ENCODE measurements around the gene CPB2.

Gene CPB2

GRCh38 chr13:46101002-46101401 lies 3.8 kb downstream of the CPB2 start:
- H3K4me1 ChIP-seq = peaks cover 4% of the 10 kb centered on the region; the same call in 1 of the 2 replicates
- no peaks in the 10 kb centered on the region for H3K36me3 ChIP-seq (replicated peaks)
- no peak overlapping the region for H3K4me3 ChIP-seq
- H3K27me3 ChIP-seq (ENCODE audit: low read depth) = peaks cover 6% of the 10 kb centered on the region; the same call in 1 of the 2 replicates
- no peak for DNase-seq (ENCODE audit: low spot score in 2 of 2)
- in situ Hi-C loops (cut with MboI; ENCODE audit: low sequenced_read_pairs) = no loop called here
- no peaks in the 10 kb centered on the region for H3K9me3 ChIP-seq

- in situ Hi-C loops (cut with MboI; ENCODE audit: low sequenced_read_pairs) = no loop called here
- no peaks in the 10 kb centered on the region for H3K9me3 ChIP-seq
These were observed 4.5 kb downstream of the CPB2 start for GRCh38 chr13:46100191-46100815.

GRCh38 chr13:46097663-46098062 lies 7.2 kb downstream of the CPB2 start:
- H3K4me3 ChIP-seq = no peak overlapping the region
- peaks cover 8% of the 10 kb centered on the region; the same call in 1 of the 2 replicates for H3K27me3 ChIP-seq (ENCODE audit: low read depth)
- DNase-seq (ENCODE audit: low spot score in 2 of 2) = no peak
- H3K4me1 ChIP-seq = peaks cover 4% of the 10 kb centered on the region; the same call in 1 of the 2 replicates
- no peaks in the 10 kb centered on the region for H3K36me3 ChIP-seq (replicated peaks)
- no peaks in the 10 kb centered on the region for H3K9me3 ChIP-seq
- in situ Hi-C loops (cut with MboI; ENCODE audit: low sequenced_read_pairs) = no loop called here

More at GRCh38 chr13:46100191-46100815, 4.5 kb downstream of the CPB2 start:
- H3K4me3 ChIP-seq = no peak overlapping the region
- no peak for DNase-seq (ENCODE audit: low spot score in 2 of 2)
- H3K4me1 ChIP-seq = peaks cover 4% of the 10 kb centered on the region; the same call in 1 of the 2 replicates
- H3K36me3 ChIP-seq (replicated peaks) = no peaks in the 10 kb centered on the region
- H3K27me3 ChIP-seq (ENCODE audit: low read depth) = peaks cover 6% of the 10 kb centered on the region; the same call in 1 of the 2 replicates

GRCh38 chr13:46097015-46097414 lies 7.8 kb downstream of the CPB2 start:
- no peaks in the 10 kb centered on the region for H3K36me3 ChIP-seq (replicated peaks)
- peaks cover 13% of the 10 kb centered on the region; the same call in 1 of the 2 replicates for H3K27me3 ChIP-seq (ENCODE audit: low read depth)
- in situ Hi-C loops (cut with MboI; ENCODE audit: low sequenced_read_pairs) = no loop called here
- no peak overlapping the region for H3K4me3 ChIP-seq
- H3K4me1 ChIP-seq = peaks cover 2% of the 10 kb centered on the region; the same call in 1 of the 2 replicates
- DNase-seq (ENCODE audit: low spot score in 2 of 2) = no peak
- H3K9me3 ChIP-seq = no peaks in the 10 kb centered on the region

- peaks cover 13% of the 10 kb centered on the region; the same call in 1 of the 2 replicates for H3K27me3 ChIP-seq (ENCODE audit: low read depth)
- H3K36me3 ChIP-seq (replicated peaks) = no peaks in the 10 kb centered on the region
- in situ Hi-C loops (cut with MboI; ENCODE audit: low sequenced_read_pairs) = no loop called here
- H3K4me3 ChIP-seq = no peak overlapping the region
- no peak for DNase-seq (ENCODE audit: low spot score in 2 of 2)
- no peaks in the 10 kb centered on the region for H3K4me1 ChIP-seq
- H3K9me3 ChIP-seq = no peaks in the 10 kb centered on the region
These were observed 10.4 kb downstream of the CPB2 start for GRCh38 chr13:46094478-46094877.

- peaks cover 5% of the 10 kb centered on the region; the same call in 1 of the 2 replicates for H3K27me3 ChIP-seq (ENCODE audit: low read depth)
- no peaks in the 10 kb centered on the region for H3K9me3 ChIP-seq
- no peaks in the 10 kb centered on the region for H3K4me1 ChIP-seq
- no peak overlapping the region for H3K4me3 ChIP-seq
- no peaks in the 10 kb centered on the region for H3K36me3 ChIP-seq (replicated peaks)
- DNase-seq (ENCODE audit: low spot score in 2 of 2) = no peak
- in situ Hi-C loops (cut with MboI; ENCODE audit: low sequenced_read_pairs) = no loop called here
These were observed 15.8 kb downstream of the CPB2 start for GRCh38 chr13:46088821-46089562.

- H3K27me3 ChIP-seq (ENCODE audit: low read depth) = peaks cover 5% of the 10 kb centered on the region; the same call in 1 of the 2 replicates
- no peaks in the 10 kb centered on the region for H3K36me3 ChIP-seq (replicated peaks)
- no peak overlapping the region for H3K4me3 ChIP-seq
- in situ Hi-C loops (cut with MboI; ENCODE audit: low sequenced_read_pairs) = no loop called here
- H3K9me3 ChIP-seq = no peaks in the 10 kb centered on the region
- DNase-seq (ENCODE audit: low spot score in 2 of 2) = no peak
- H3K4me1 ChIP-seq = no peaks in the 10 kb centered on the region
These were observed 17.4 kb downstream of the CPB2 start for GRCh38 chr13:46087481-46087880.

- H3K4me1 ChIP-seq = no peaks in the 10 kb centered on the region
- in situ Hi-C loops (cut with MboI; ENCODE audit: low sequenced_read_pairs) = no loop called here
- DNase-seq (ENCODE audit: low spot score in 2 of 2) = no peak
- no peaks in the 10 kb centered on the region for H3K36me3 ChIP-seq (replicated peaks)
- H3K9me3 ChIP-seq = no peaks in the 10 kb centered on the region
- no peak overlapping the region for H3K4me3 ChIP-seq
- no peaks in the 10 kb centered on the region; the same call in none of the 2 replicates for H3K27me3 ChIP-seq (ENCODE audit: low read depth)
These were observed 17.8 kb downstream of the CPB2 start for GRCh38 chr13:46086985-46087384.

- Histone ChIP-seq H3K4me1 (no peaks in the 10 kb centered on the region), H3K4me3 (no peak overlapping the region), H3K27me3 (ENCODE audit: low read depth) (no peaks in the 10 kb centered on the region; the same call in 1 of the 2 replicates), H3K36me3 (replicated peaks) (no peaks in the 10 kb centered on the region), H3K9me3 (no peaks in the 10 kb centered on the region)
- in situ Hi-C loops (cut with MboI; ENCODE audit: low sequenced_read_pairs) = no loop called here
- DNase-seq (ENCODE audit: low spot score in 2 of 2) = no peak
These were observed 18.4 kb downstream of the CPB2 start for GRCh38 chr13:46086421-46086922.

- Histone ChIP-seq H3K4me3 (no peak overlapping the region), H3K36me3 (replicated peaks) (no peaks in the 10 kb centered on the region), H3K27me3 (ENCODE audit: low read depth) (no peaks in the 10 kb centered on the region; the same call in 1 of the 2 replicates), H3K9me3 (no peaks in the 10 kb centered on the region), H3K4me1 (no peaks in the 10 kb centered on the region)
- in situ Hi-C loops (cut with MboI; ENCODE audit: low sequenced_read_pairs) = no loop called here
- no peak for DNase-seq (ENCODE audit: low spot score in 2 of 2)
These were observed 19.1 kb downstream of the CPB2 start for GRCh38 chr13:46085737-46086136.

GRCh38 chr13:46082324-46082723 lies 22.5 kb downstream of the CPB2 start:
- no peaks in the 10 kb centered on the region for H3K4me1 ChIP-seq
- in situ Hi-C loops (cut with MboI; ENCODE audit: low sequenced_read_pairs) = no loop called here
- no peaks in the 10 kb centered on the region for H3K9me3 ChIP-seq
- no peak overlapping the region for H3K4me3 ChIP-seq
- H3K36me3 ChIP-seq (replicated peaks) = no peaks in the 10 kb centered on the region
- H3K27me3 ChIP-seq (ENCODE audit: low read depth) = peaks cover 3% of the 10 kb centered on the region
- DNase-seq (ENCODE audit: low spot score in 2 of 2) = no peak

- Histone ChIP-seq H3K9me3 (no peaks in the 10 kb centered on the region), H3K4me1 (no peaks in the 10 kb centered on the region), H3K36me3 (replicated peaks) (no peaks in the 10 kb centered on the region), H3K27me3 (ENCODE audit: low read depth) (peaks cover 3% of the 10 kb centered on the region), H3K4me3 (no peak overlapping the region)
- in situ Hi-C loops (cut with MboI; ENCODE audit: low sequenced_read_pairs) = no loop called here
- no peak for DNase-seq (ENCODE audit: low spot score in 2 of 2)
These were observed 25.1 kb downstream of the CPB2 start for GRCh38 chr13:46079770-46080169.

GRCh38 chr13:46077265-46077664 lies 27.6 kb downstream of the CPB2 start:
- Histone ChIP-seq H3K4me3 (no peak overlapping the region), H3K4me1 (no peaks in the 10 kb centered on the region), H3K36me3 (replicated peaks) (no peaks in the 10 kb centered on the region), H3K9me3 (no peaks in the 10 kb centered on the region), H3K27me3 (ENCODE audit: low read depth) (peaks cover 3% of the 10 kb centered on the region)
- in situ Hi-C loops (cut with MboI; ENCODE audit: low sequenced_read_pairs) = no loop called here
- no peak for DNase-seq (ENCODE audit: low spot score in 2 of 2)

- peaks cover 3% of the 10 kb centered on the region for H3K27me3 ChIP-seq (ENCODE audit: low read depth)
- H3K4me1 ChIP-seq = no peaks in the 10 kb centered on the region
- in situ Hi-C loops (cut with MboI; ENCODE audit: low sequenced_read_pairs) = no loop called here
- no peaks in the 10 kb centered on the region for H3K36me3 ChIP-seq (replicated peaks)
- no peaks in the 10 kb centered on the region for H3K9me3 ChIP-seq
- DNase-seq (ENCODE audit: low spot score in 2 of 2) = no peak
- no peak overlapping the region for H3K4me3 ChIP-seq
These were observed 28.0 kb downstream of the CPB2 start for GRCh38 chr13:46076827-46077226.

Data from HAP-1 (cell line).